GM21381 (cell line): ENCODE results near the gene GAS7.

Experiments used
- ATAC-seq: cut with Tn5 transposase; IDR thresholded peaks from one replicate; pipeline ENCODE4 v1.9.1; 2021; ENCODE audit warnings: mild to moderate bottlenecking, moderate library complexity; ENCODE audit not compliant: unreplicated experiment

The GAS7 gene

GRCh38 chr17:9899280-9900043 lies 298.9 kb downstream of the GAS7 start:
- no peak for ATAC-seq

GRCh38 chr17:9898812-9899211 lies 299.6 kb downstream of the GAS7 start:
- no peak for ATAC-seq

GRCh38 chr17:9897372-9897968 lies 300.9 kb downstream of the GAS7 start:
- ATAC-seq = no peak

- ATAC-seq = no peak
Observed at GRCh38 chr17:9895923-9896322, 302.5 kb downstream of the GAS7 start.

- ATAC-seq = no peak
Observed at GRCh38 chr17:9894231-9894630, 304.2 kb downstream of the GAS7 start.

GRCh38 chr17:9893411-9894012 lies 304.9 kb downstream of the GAS7 start:
- ATAC-seq = no peak

GRCh38 chr17:9890124-9890523 lies 308.3 kb downstream of the GAS7 start:
- ATAC-seq = no peak

GRCh38 chr17:9887508-9887907 lies 310.9 kb downstream of the GAS7 start:
- ATAC-seq = no peak

- no peak for ATAC-seq
Observed at GRCh38 chr17:9886141-9886930, 312.1 kb downstream of the GAS7 start.

- ATAC-seq = no peak
Observed at GRCh38 chr17:9883451-9883850, 315.0 kb downstream of the GAS7 start.

- no peak for ATAC-seq
Observed at GRCh38 chr17:9880582-9880999, 317.8 kb downstream of the GAS7 start.

GRCh38 chr17:9878786-9879525 lies 319.4 kb downstream of the GAS7 start:
- no peak for ATAC-seq

- ATAC-seq = no peak
Observed at GRCh38 chr17:9878356-9878755, 320.1 kb downstream of the GAS7 start.

GRCh38 chr17:9875441-9875840 lies 323.0 kb downstream of the GAS7 start:
- no peak for ATAC-seq

- ATAC-seq = no peak
Observed at GRCh38 chr17:9874722-9875121, 323.7 kb downstream of the GAS7 start.

- ATAC-seq = no peak
Observed at GRCh38 chr17:9872852-9873251, 325.6 kb downstream of the GAS7 start.

GRCh38 chr17:9868552-9868951 lies 329.9 kb downstream of the GAS7 start:
- ATAC-seq = no peak

GRCh38 chr17:9865586-9865985 lies 332.8 kb downstream of the GAS7 start:
- ATAC-seq = no peak

GRCh38 chr17:9862949-9863348 lies 335.5 kb downstream of the GAS7 start:
- no peak for ATAC-seq

GRCh38 chr17:9862220-9862619 lies 336.2 kb downstream of the GAS7 start:
- ATAC-seq = no peak

- ATAC-seq = no peak
Observed at GRCh38 chr17:9860851-9861250, 337.6 kb downstream of the GAS7 start.
